Right lobe of liver (tissue), 6 donors: Measurements from ENCODE around the gene CACNA2D4. TPM values are rescaled to one million over a fixed set of nuclear protein-coding genes. Genes with fewer than 3 reads are reported as not detected.

Experiments
- ATAC-seq, 4 donors: fragments of 200-7000 bp; cut with Tn5 transposase; one replicate each; pipeline ENCODE4 v1.9.1; 2020; ENCODE audit warnings: mild to moderate bottlenecking in 4 of 4, moderate library complexity in 4 of 4
- DNase-seq, 3 donors: peaks; one replicate each; pipeline ENCODE4 v3.0.0-alpha.2; 2020
- H3K27ac ChIP-seq, 3 donors: fragments of 200-600 bp; one replicate each; pipeline ENCODE4 v1.8.0; 2022
- H3K27me3 ChIP-seq, 2 donors: fragments of 200-600 bp; one replicate each; pipeline ENCODE4 v1.8.0; 2022
- H3K36me3 ChIP-seq, 4 donors: fragments of 200-600 bp; sonication (generic) in 1 of 4; one replicate each; pipeline versions ENCODE4 v1.5.1 to v1.8.0; 2017 to 2022; ENCODE audit warnings: control low read depth in 1 of 4
- H3K4me1 ChIP-seq, 4 donors: fragments of 200-600 bp; sonication (generic) in 1 of 4; one replicate each; pipeline versions ENCODE4 v1.5.1 to v1.8.0; 2017 to 2022; ENCODE audit warnings: control low read depth in 1 of 4
- H3K4me3 ChIP-seq, 3 donors: fragments of 200-600 bp; one replicate each; pipeline ENCODE4 v1.8.0; 2022
- H3K9me3 ChIP-seq, 4 donors: fragments of 200-600 bp; sonication (generic) in 1 of 4; one replicate each; pipeline versions ENCODE4 v1.5.1 to v1.8.0; 2017 to 2022; ENCODE audit warnings: control low read depth in 1 of 4
- CTCF ChIP-seq, 4 donors: fragments of 200-600 bp in 3 of 4; fragments of 450-650 bp in 1 of 4; IDR thresholded peaks; one replicate each; pipeline versions ENCODE4 v1.5.1 to v1.8.0; 2016 to 2022; ENCODE audit warnings: antibody characterized with exemption in 4 of 4, mild to moderate bottlenecking in 2 of 4
- POLR2A ChIP-seq: fragments of 450-650 bp; IDR thresholded peaks from one replicate; pipeline ENCODE4 v1.6.1; 2017; ENCODE audit warnings: antibody characterized with exemption, mild to moderate bottlenecking
- WGBS: methylation state at CpG from one replicate; pipeline ENCODE4 v1.1.6; 2018; ENCODE audit warnings: low coverage, low lambda C conversion rate; ENCODE audit not compliant: insufficient coverage; ENCODE audit errors: missing lambda C conversion rate; 5-methylcytosine and 5-hydroxymethylcytosine counted together
- intact Hi-C, 2 donors: fragments of 100-400 bp; cut with DNase I; formaldehyde crosslinking; loops; one replicate each; pipeline versions ENCODE4 v1.11.2 to v1.14.1; 2022
- total RNA-seq, 6 experiments: library from RNA; depleted of rRNA in 2 of 6; stranded (reverse); fragments of >200 nt in 2 of 6; fragmentation: NEBNext Ultra II Directional in 3 of 6; extraction: Animal tissue kit (Norgen Biotek cat#: 25700) in 3 of 6; gene quantifications; one replicate each; pipeline versions ENCODE4 v1.1.0 to v1.2.4, GENCODE V29; 2016 to 2023
- donor health status: DM: no; HTN: yes; CAD: no.
- donor health status: DM: no; HTN: no; CAD: no.
- donor health status: DM: no; HTN: no; CAD: no.
- donor health status: DM: no; HTN: yes; CAD: no.
- donor health status: DM: no; HTN: yes; CAD: no.

Gene CACNA2D4
- total RNA-seq, 6 experiments from 2014 or later, result 0.87 to 1.9 (median 0.96) TPM

GRCh38 chr12:1828856-1829255 is 89.6 kb downstream of the CACNA2D4 start:
- no peak overlapping the region for H3K4me3 ChIP-seq
- no peak overlapping the region for H3K27ac ChIP-seq
- H3K27me3 ChIP-seq, result no peaks in the 10 kb centered on the region
- 81% methylated on average over 16 of the region's 16 CpGs for WGBS
- no peaks in the 10 kb centered on the region for H3K36me3 ChIP-seq
- TF ChIP-seq POLR2A (no peak), CTCF (IDR thresholded peaks at IDR 0.05) (no peak)
- no peaks in the 10 kb centered on the region for H3K9me3 ChIP-seq
- intact Hi-C loops, result loop anchor here in 1 of 2 donors (10.0 kb wide), 1 partner anchor 86 kb away; the partner anchor contains the start of gene CACNA2D4
- H3K4me1 ChIP-seq, result no peaks in the 10 kb centered on the region
- no peak for ATAC-seq
- DNase-seq, result peak in 1 of 3 donors; percentile 13

GRCh38 chr12:1827826-1828805 is 90.3 kb downstream of the CACNA2D4 start:
- DNase-seq, result peak in 1 of 3 donors; percentile 46
- no peak overlapping the region for H3K4me3 ChIP-seq
- 74% methylated on average over 6 of the region's 38 CpGs for WGBS
- ATAC-seq, result no peak
- H3K27me3 ChIP-seq, result no peaks in the 10 kb centered on the region
- no peaks in the 10 kb centered on the region for H3K36me3 ChIP-seq
- H3K4me1 ChIP-seq, result no peaks in the 10 kb centered on the region
- TF ChIP-seq CTCF (IDR thresholded peaks at IDR 0.05), result no peak
- TF ChIP-seq POLR2A, result no peak
- H3K9me3 ChIP-seq, result no peaks in the 10 kb centered on the region
- intact Hi-C loops, result loop anchor here in 1 of 2 donors (10.0 kb wide), 1 partner anchor 87 kb away; the partner anchor contains the start of gene CACNA2D4
- no peak overlapping the region for H3K27ac ChIP-seq

GRCh38 chr12:1826867-1827705 is 91.4 kb downstream of the CACNA2D4 start:
- DNase-seq (peak in 1 of 3 donors; percentile 36), ATAC-seq (no peak)
- Histone ChIP-seq H3K4me1 (no peaks in the 10 kb centered on the region), H3K9me3 (no peaks in the 10 kb centered on the region), H3K4me3 (no peak overlapping the region), H3K27me3 (no peaks in the 10 kb centered on the region), H3K27ac (no peak overlapping the region), H3K36me3 (no peaks in the 10 kb centered on the region)
- intact Hi-C loops, result loop anchor here in 1 of 2 donors (10.0 kb wide), 1 partner anchor 88 kb away; the partner anchor contains the start of gene CACNA2D4
- TF ChIP-seq CTCF (IDR thresholded peaks at IDR 0.05) (no peak), POLR2A (no peak)
- WGBS, result 73% methylated on average over 6 of the region's 25 CpGs

GRCh38 chr12:1826401-1826800 is 92.1 kb downstream of the CACNA2D4 start:
- WGBS, result 54% methylated on average over 2 of the region's 15 CpGs
- no peaks in the 10 kb centered on the region for H3K36me3 ChIP-seq
- no peaks in the 10 kb centered on the region for H3K9me3 ChIP-seq
- ATAC-seq (no peak), DNase-seq (no peak)
- H3K27me3 ChIP-seq, result no peaks in the 10 kb centered on the region
- TF ChIP-seq POLR2A (no peak), CTCF (IDR thresholded peaks at IDR 0.05) (no peak)
- no peaks in the 10 kb centered on the region for H3K4me1 ChIP-seq
- intact Hi-C loops, result loop anchor here in 1 of 2 donors (10.0 kb wide), 1 partner anchor 88 kb away; the partner anchor contains the start of gene CACNA2D4
- no peak overlapping the region for H3K27ac ChIP-seq
- H3K4me3 ChIP-seq, result no peak overlapping the region
